ENCODE results near the gene ACBD6. TPM values are rescaled to one million over a fixed set of nuclear protein-coding genes. Genes with fewer than 3 reads are reported as not detected.

Gene ACBD6
- total RNA-seq, 4 donors from 2014 or later = 31.3 to 43.1 (median 36.9) TPM

GRCh38 chr1:180544050-180544449 lies 41.7 kb upstream of the ACBD6 start:
- intact Hi-C loops (cut with DNase I; ENCODE audit: low total_unique reads) = no loop called here
- H3K4me3 ChIP-seq (ENCODE audit: low read depth, poor library complexity, severe bottlenecking) = no peak overlapping the region
- DNase-seq (ENCODE audit: low spot score in 2 of 2) = no peak
- 82 to 87% methylated on average over 3 to 4 of the region's 4 CpGs for WGBS, 2 donors
- no peak for TF ChIP-seq POLR2A (IDR thresholded peaks at IDR 0.05)
- TF ChIP-seq, protein P1, sequence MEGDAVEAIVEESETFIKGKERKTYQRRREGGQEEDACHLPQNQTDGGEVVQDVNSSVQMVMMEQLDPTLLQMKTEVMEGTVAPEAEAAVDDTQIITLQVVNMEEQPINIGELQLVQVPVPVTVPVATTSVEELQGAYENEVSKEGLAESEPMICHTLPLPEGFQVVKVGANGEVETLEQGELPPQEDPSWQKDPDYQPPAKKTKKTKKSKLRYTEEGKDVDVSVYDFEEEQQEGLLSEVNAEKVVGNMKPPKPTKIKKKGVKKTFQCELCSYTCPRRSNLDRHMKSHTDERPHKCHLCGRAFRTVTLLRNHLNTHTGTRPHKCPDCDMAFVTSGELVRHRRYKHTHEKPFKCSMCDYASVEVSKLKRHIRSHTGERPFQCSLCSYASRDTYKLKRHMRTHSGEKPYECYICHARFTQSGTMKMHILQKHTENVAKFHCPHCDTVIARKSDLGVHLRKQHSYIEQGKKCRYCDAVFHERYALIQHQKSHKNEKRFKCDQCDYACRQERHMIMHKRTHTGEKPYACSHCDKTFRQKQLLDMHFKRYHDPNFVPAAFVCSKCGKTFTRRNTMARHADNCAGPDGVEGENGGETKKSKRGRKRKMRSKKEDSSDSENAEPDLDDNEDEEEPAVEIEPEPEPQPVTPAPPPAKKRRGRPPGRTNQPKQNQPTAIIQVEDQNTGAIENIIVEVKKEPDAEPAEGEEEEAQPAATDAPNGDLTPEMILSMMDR (IDR thresholded peaks at IDR 0.05) = no peak

- no peak for DNase-seq (ENCODE audit: low spot score in 2 of 2)
- 36 to 38% methylated on average over 2 of the region's 2 CpGs for WGBS, 2 donors
- H3K4me3 ChIP-seq (ENCODE audit: low read depth, poor library complexity, severe bottlenecking) = no peak overlapping the region
- intact Hi-C loops (cut with DNase I; ENCODE audit: low total_unique reads) = no loop called here
- TF ChIP-seq, protein P1 (IDR thresholded peaks at IDR 0.05) = no peak
- no peak for TF ChIP-seq POLR2A (IDR thresholded peaks at IDR 0.05)
Measured at GRCh38 chr1:180542838-180543145, 40.4 kb upstream of the ACBD6 start.

DNA sequence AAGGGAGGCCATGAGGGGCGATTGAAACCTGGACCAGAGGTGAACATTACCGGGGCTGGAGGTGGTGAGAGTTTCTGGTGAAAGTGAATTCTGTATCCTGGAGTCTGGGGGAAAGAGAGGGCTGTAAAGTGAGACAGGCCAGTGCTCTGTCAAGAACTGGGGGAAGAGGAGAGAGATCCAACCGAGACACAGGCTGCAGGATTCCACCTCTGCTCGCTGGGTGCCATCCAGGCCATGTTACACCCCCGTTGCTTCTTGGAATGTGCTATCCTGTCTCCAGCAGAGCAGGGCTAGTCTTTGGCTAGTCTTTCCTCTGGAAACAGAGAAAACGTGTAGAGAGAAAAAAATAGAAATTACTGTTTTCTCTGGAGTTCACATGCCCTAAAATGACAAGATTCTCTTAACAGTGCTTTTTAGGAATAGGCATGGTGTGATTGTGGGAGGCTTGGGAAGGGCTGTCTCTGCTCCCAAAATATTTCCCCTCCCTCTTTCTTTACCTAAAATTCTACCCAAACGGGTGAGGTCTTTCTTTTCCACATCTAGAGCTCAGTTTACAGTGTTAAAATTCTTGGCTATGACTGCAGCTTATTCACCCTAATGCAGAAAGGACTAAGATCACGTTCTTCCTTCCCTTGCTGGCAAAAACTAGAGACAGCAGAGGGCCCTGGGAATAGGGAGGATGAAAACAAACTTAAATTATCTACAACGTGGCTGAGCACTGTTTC lies 39.9 kb upstream of the ACBD6 start:
- no peak for DNase-seq (ENCODE audit: low spot score in 2 of 2)
- TF ChIP-seq POLR2A (IDR thresholded peaks at IDR 0.05) = no peak
- TF ChIP-seq, protein P1 (IDR thresholded peaks at IDR 0.05) = no peak
- 39 to 55% methylated on average over 9 of the region's 9 CpGs for WGBS, 2 donors
- no peak overlapping the region for H3K4me3 ChIP-seq (ENCODE audit: low read depth, poor library complexity, severe bottlenecking)
- intact Hi-C loops (cut with DNase I; ENCODE audit: low total_unique reads) = no loop called here

DNA sequence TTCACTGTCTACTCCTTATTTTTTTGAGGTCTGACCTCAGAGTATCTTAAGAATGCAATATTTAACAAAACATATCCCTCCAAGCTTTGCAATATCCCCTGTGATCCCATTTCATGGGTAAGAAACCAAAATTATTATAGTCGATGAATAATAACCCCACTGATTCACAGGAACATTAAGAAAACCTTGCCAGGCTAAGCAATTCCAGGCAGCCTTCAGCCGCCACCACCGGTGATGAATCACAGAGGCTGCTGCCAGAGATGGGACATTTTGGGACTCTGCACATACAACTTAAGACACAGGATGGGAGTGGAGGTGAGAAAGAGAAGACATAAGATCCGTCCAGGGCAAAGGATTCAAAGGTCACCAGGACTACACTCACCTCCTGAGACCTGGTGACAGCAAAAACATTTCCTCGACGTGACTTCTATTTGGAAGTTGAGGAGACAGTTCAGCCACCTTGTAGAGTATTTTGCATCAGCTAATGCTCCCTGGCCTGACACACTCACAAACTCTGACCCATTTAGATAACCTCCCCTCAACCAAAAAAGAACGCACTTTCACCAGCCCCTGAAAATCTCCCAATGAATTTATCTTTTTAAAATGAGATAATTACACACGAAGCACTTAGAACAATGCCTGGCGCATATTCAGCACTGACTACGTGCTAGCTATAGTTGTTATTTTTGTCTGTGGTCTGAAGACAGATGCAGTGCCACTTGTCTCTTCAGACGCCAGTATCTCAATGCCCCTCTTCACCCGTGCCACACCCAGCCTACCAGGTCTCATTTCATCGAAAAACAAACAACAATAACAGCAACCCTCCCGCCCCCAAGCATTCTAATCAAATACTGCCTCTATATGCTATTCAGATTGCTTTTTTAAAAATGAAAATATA lies 38.6 kb upstream of the ACBD6 start:
- intact Hi-C loops (cut with DNase I; ENCODE audit: low total_unique reads) = no loop called here
- WGBS, 2 donors = 73% methylated on average over 14 of the region's 14 CpGs
- no peak for DNase-seq (ENCODE audit: low spot score in 2 of 2)
- H3K4me3 ChIP-seq (ENCODE audit: low read depth, poor library complexity, severe bottlenecking) = no peak overlapping the region
- TF ChIP-seq, protein P1 (IDR thresholded peaks at IDR 0.05) = no peak
- TF ChIP-seq POLR2A (IDR thresholded peaks at IDR 0.05) = no peak

GRCh38 chr1:180539136-180539535 lies 36.8 kb upstream of the ACBD6 start:
- intact Hi-C loops (cut with DNase I; ENCODE audit: low total_unique reads) = loop anchor here (10.0 kb wide), 1 partner anchor 316 kb away; no protein-coding TSS in a partner anchor
- DNase-seq (ENCODE audit: low spot score in 2 of 2) = no peak
- H3K4me3 ChIP-seq (ENCODE audit: low read depth, poor library complexity, severe bottlenecking) = no peak overlapping the region
- 89 to 90% methylated on average over 7 of the region's 7 CpGs for WGBS, 2 donors
- TF ChIP-seq, protein P1 (IDR thresholded peaks at IDR 0.05) = no peak
- TF ChIP-seq POLR2A (IDR thresholded peaks at IDR 0.05) = no peak

Measured in lower leg skin (tissue), 4 donors.